Astrocyte (in vitro differentiated cells and primary cell): ENCODE measurements around the gene ZNF606. TPM values are rescaled to one million over a fixed set of nuclear protein-coding genes. Genes with fewer than 3 reads are reported as not detected.

Experiments used
- DNase-seq: peaks from one replicate; pipeline ENCODE4 v3.0.0-alpha.2; 2010; ENCODE audit warnings: low read depth
- FAIRE-seq: peaks from 2 replicates; lab custom pipeline; 2011; peaks lifted over from hg19 to GRCh38; lab: Jason Lieb, UNC
- H2AFZ ChIP-seq: 2 replicates; pipeline ENCODE4 v1.6.0; 2012; ENCODE audit warnings: low read depth, low read length, inconsistent platforms
- H3K27ac ChIP-seq: 2 replicates; pipeline ENCODE4 v1.5.1; 2011; ENCODE audit warnings: low read depth, low read length, inconsistent platforms
- H3K27me3 ChIP-seq: 2 replicates; pipeline ENCODE4 v1.6.0; 2011; ENCODE audit warnings: low read length, inconsistent platforms; ENCODE audit not compliant: insufficient read depth
- H3K36me3 ChIP-seq: 2 replicates; pipeline ENCODE4 v1.5.1; 2011; ENCODE audit warnings: low read length, inconsistent platforms; ENCODE audit not compliant: insufficient read depth
- H3K4me1 ChIP-seq: 2 replicates; pipeline ENCODE4 v1.5.1; 2011; ENCODE audit warnings: low read length, inconsistent platforms; ENCODE audit not compliant: insufficient read depth
- H3K4me2 ChIP-seq: 2 replicates; pipeline ENCODE4 v1.6.0; 2012; ENCODE audit warnings: low read length, inconsistent platforms
- H3K4me3 ChIP-seq: 2 replicates; pipeline ENCODE4 v1.5.1; 2011; ENCODE audit warnings: low read depth, mild to moderate bottlenecking, low read length, inconsistent platforms; ENCODE audit not compliant: insufficient read depth
- H3K79me2 ChIP-seq: 2 replicates; pipeline ENCODE4 v1.6.0; 2012; ENCODE audit warnings: mild to moderate bottlenecking, low read length, inconsistent platforms; ENCODE audit not compliant: insufficient read depth
- H3K9ac ChIP-seq: 2 replicates; pipeline ENCODE4 v1.6.0; 2012; ENCODE audit warnings: mild to moderate bottlenecking, low read length, inconsistent platforms
- H3K9me3 ChIP-seq: 2 replicates; pipeline ENCODE4 v1.5.1; 2012; ENCODE audit warnings: low read depth, mild to moderate bottlenecking, low read length, inconsistent platforms; ENCODE audit not compliant: insufficient read depth
- H4K20me1 ChIP-seq: 2 replicates; pipeline ENCODE4 v1.6.0; 2012; ENCODE audit warnings: low read length, inconsistent platforms; ENCODE audit not compliant: insufficient read depth
- H3K27ac Mint-ChIP-seq: one replicate; pipeline ENCODE4 v1.8.0; 2021; ENCODE audit warnings: mild to moderate bottlenecking, mixed read lengths; ENCODE audit not compliant: unreplicated experiment
- H3K27me3 Mint-ChIP-seq: one replicate; pipeline ENCODE4 v1.8.0; 2021; ENCODE audit warnings: low read depth, mixed read lengths; ENCODE audit not compliant: unreplicated experiment
- H3K36me3 Mint-ChIP-seq: one replicate; pipeline ENCODE4 v1.8.0; 2021; ENCODE audit warnings: low read depth, mixed read lengths; ENCODE audit not compliant: unreplicated experiment
- H3K4me1 Mint-ChIP-seq: one replicate; pipeline ENCODE4 v1.8.0; 2021; ENCODE audit warnings: low read depth, mixed read lengths; ENCODE audit not compliant: unreplicated experiment
- H3K4me3 Mint-ChIP-seq: one replicate; pipeline ENCODE4 v1.8.0; 2021; ENCODE audit warnings: mild to moderate bottlenecking, moderate library complexity, mixed read lengths; ENCODE audit not compliant: unreplicated experiment
- H3K9me3 Mint-ChIP-seq: one replicate; pipeline ENCODE4 v1.8.0; 2021; ENCODE audit warnings: mild to moderate bottlenecking, mixed read lengths; ENCODE audit not compliant: unreplicated experiment
- EZH2 ChIP-seq: IDR thresholded peaks from 2 replicates; pipeline ENCODE4 v1.6.1; 2012; ENCODE audit warnings: mild to moderate bottlenecking, low read length, inconsistent platforms; ENCODE audit not compliant: insufficient read depth
- total RNA-seq: library from RNA; stranded (reverse); gene quantifications from 2 replicates; pipeline ENCODE4 v1.2.1, GENCODE V29; 2021
- TF ChIP-seq, protein P1 (sequence below): IDR thresholded peaks from 2 replicates; pipeline ENCODE4 v1.5.1; 2011; ENCODE audit warnings: low read depth, mild to moderate bottlenecking, inconsistent platforms, low read length, moderate library complexity; ENCODE audit not compliant: insufficient read depth

The ZNF606 gene
- total RNA-seq, 1 donor from 2014 or later, result 13.5 TPM

DNA sequence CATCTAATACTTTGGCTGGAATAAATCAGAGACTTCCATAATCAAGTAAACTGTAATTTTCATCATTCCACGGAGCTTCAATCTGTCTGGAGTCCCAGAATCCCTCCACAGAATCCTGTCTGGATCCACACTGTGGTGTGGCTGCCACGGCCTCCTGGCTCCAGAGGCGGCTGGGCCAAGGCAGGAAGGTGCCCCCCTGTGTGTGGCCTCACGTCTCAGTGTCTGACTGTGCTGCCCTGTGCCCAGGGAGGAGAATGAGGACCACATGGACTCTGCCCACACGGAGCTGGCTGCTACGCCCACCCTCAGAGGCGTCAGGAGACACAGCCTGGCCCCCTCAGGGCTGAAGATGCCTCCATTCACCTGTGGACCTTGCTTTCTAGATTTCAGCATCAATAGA, 44.2 kb upstream of the ZNF606 start:
- Histone ChIP-seq H3K4me2 (no peak overlapping the region), H3K36me3 (no peaks in the 10 kb centered on the region), H4K20me1 (no peaks in the 10 kb centered on the region), H3K79me2 (no peaks in the 10 kb centered on the region), H3K27me3 (no peaks in the 10 kb centered on the region), H3K4me3 (no peak overlapping the region), H3K9me3 (peaks cover 22% of the 10 kb centered on the region), H2AFZ (no peak overlapping the region), H3K9ac (no peak overlapping the region), H3K27ac (no peak overlapping the region), H3K4me1 (no peaks in the 10 kb centered on the region)
- no peak for DNase-seq
- Mint-ChIP-seq H3K36me3 (peaks cover 3% of the 10 kb centered on the region), H3K27ac (no peak overlapping the region), H3K9me3 (peaks cover 32% of the 10 kb centered on the region), H3K4me1 (no peaks in the 10 kb centered on the region), H3K4me3 (no peak overlapping the region), H3K27me3 (no peaks in the 10 kb centered on the region)
- FAIRE-seq, result no peak
- no peak for TF ChIP-seq EZH2
- TF ChIP-seq, protein P1, sequence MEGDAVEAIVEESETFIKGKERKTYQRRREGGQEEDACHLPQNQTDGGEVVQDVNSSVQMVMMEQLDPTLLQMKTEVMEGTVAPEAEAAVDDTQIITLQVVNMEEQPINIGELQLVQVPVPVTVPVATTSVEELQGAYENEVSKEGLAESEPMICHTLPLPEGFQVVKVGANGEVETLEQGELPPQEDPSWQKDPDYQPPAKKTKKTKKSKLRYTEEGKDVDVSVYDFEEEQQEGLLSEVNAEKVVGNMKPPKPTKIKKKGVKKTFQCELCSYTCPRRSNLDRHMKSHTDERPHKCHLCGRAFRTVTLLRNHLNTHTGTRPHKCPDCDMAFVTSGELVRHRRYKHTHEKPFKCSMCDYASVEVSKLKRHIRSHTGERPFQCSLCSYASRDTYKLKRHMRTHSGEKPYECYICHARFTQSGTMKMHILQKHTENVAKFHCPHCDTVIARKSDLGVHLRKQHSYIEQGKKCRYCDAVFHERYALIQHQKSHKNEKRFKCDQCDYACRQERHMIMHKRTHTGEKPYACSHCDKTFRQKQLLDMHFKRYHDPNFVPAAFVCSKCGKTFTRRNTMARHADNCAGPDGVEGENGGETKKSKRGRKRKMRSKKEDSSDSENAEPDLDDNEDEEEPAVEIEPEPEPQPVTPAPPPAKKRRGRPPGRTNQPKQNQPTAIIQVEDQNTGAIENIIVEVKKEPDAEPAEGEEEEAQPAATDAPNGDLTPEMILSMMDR, result no peak

DNA sequence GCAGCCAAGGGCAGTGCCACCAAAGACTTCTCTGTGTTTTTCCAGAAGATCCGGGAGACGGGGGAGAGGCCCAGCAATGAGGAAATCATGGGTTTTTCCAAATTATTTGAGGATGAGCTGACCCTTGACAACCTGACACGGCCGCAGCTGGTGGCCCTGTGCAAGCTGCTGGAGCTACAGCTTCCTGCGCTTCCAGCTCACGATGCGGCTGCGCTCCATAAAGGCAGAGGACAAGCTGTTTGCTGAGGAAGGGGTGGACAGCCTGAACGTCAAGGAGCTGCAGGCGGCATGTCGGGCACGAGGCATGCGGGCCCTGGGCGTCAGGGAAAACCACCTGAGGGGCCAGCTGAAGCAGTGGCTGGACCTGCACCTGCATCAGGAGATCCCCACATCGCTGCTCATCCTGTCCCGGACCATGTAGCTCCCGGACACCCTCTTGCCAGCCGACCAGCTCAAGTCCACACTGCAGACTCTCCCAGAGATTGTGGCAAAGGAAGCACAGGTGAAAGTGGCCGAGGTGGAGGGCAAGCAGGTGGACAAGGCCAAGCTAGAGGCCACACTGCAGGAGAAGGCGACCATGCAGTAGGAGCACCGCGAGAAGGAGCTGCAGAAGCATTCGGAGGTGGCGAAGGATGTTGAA, 42.9 kb upstream of the ZNF606 start:
- Histone ChIP-seq H3K27me3 (no peaks in the 10 kb centered on the region), H3K27ac (no peak overlapping the region), H3K79me2 (no peaks in the 10 kb centered on the region), H3K4me1 (no peaks in the 10 kb centered on the region), H3K36me3 (no peaks in the 10 kb centered on the region), H3K4me3 (no peak overlapping the region), H3K9me3 (peaks cover 22% of the 10 kb centered on the region), H4K20me1 (no peaks in the 10 kb centered on the region), H3K4me2 (no peak overlapping the region), H3K9ac (no peak overlapping the region), H2AFZ (no peak overlapping the region)
- H3K27ac Mint-ChIP-seq, result no peak overlapping the region
- peaks cover 30% of the 10 kb centered on the region for H3K9me3 Mint-ChIP-seq
- no peak for DNase-seq
- H3K27me3 Mint-ChIP-seq, result no peaks in the 10 kb centered on the region
- no peaks in the 10 kb centered on the region for H3K4me1 Mint-ChIP-seq
- no peak for TF ChIP-seq EZH2
- TF ChIP-seq, protein P1, result no peak
- H3K36me3 Mint-ChIP-seq, result peaks cover 3% of the 10 kb centered on the region
- no peak overlapping the region for H3K4me3 Mint-ChIP-seq
- FAIRE-seq, result no peak

DNA sequence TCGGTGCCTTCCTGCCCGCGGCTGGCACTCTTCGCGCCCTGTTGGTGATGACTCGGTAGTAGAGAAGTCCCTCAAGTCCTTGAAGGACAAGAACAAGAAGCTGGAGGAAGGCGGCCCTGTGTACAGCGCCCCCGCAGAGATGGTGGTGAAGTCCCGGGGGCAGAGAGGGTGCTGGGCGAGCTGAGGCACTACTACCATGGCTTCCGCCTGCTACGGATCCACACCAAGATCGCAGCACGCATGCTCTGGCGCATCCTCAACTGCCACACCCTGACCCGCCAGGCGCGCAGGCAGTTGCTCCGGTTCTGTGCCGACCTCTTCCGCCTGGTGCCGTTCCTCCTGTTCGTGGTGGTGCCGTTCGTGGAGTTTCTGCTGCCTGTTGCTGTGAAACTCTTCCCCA, 42.3 kb upstream of the ZNF606 start:
- no peak for FAIRE-seq
- no peak for TF ChIP-seq EZH2
- TF ChIP-seq, protein P1, result no peak
- no peaks in the 10 kb centered on the region for H3K4me1 ChIP-seq
- Mint-ChIP-seq H3K36me3 (peaks cover 3% of the 10 kb centered on the region), H3K9me3 (peaks cover 34% of the 10 kb centered on the region), H3K27ac (no peak overlapping the region), H3K4me3 (no peak overlapping the region), H3K27me3 (no peaks in the 10 kb centered on the region), H3K4me1 (no peaks in the 10 kb centered on the region)
- H3K9ac ChIP-seq, result no peak overlapping the region
- H3K9me3 ChIP-seq, result peaks cover 21% of the 10 kb centered on the region
- H3K79me2 ChIP-seq, result no peaks in the 10 kb centered on the region
- no peak overlapping the region for H2AFZ ChIP-seq
- H3K4me2 ChIP-seq, result no peak overlapping the region
- H4K20me1 ChIP-seq, result no peaks in the 10 kb centered on the region
- H3K27me3 ChIP-seq, result no peaks in the 10 kb centered on the region
- no peak overlapping the region for H3K27ac ChIP-seq
- H3K36me3 ChIP-seq, result no peaks in the 10 kb centered on the region
- DNase-seq, result no peak
- H3K4me3 ChIP-seq, result no peak overlapping the region
